GM18907 (cell line): ENCODE results near the gene STRN3.
A peak's percentile ranks its signal among the peaks of the same experiment; 100 is the strongest.
"Not testable (repeated sequence)": the region's sequence is repeated elsewhere in the genome, so short reads cannot be mapped to it uniquely, and the experiment has no call there.

Experiments used
- ATAC-seq: cut with Tn5 transposase; IDR thresholded peaks from one replicate; pipeline ENCODE4 v1.9.1; 2021; ENCODE audit warnings: mild to moderate bottlenecking, moderate library complexity; ENCODE audit not compliant: unreplicated experiment

STRN3 gene

GRCh38 chr14:31026077-31026449, at the start of gene STRN3:
Gene STRN3, minus strand, starts transcription at chr14:31026379. Its CDS starts 194 bp downstream, at chr14:31026185.
- no peak for ATAC-seq

GRCh38 chr14:31075144-31075543, 49.0 kb upstream of the STRN3 start:
- ATAC-seq = no peak

GRCh38 chr14:31071151-31071550, 45.0 kb upstream of the STRN3 start:
- ATAC-seq = no peak

- ATAC-seq = no peak
Measured at GRCh38 chr14:31070431-31070830, 44.3 kb upstream of the STRN3 start.

- ATAC-seq = no peak
Measured at GRCh38 chr14:31069343-31069742, 43.2 kb upstream of the STRN3 start.

- ATAC-seq = peak; percentile 65
Measured at GRCh38 chr14:31068235-31068634, 42.1 kb upstream of the STRN3 start.

- not testable (repeated sequence) for ATAC-seq
Measured at GRCh38 chr14:31062908-31063307, 36.7 kb upstream of the STRN3 start.

GRCh38 chr14:31060253-31060875, 34.2 kb upstream of the STRN3 start:
- ATAC-seq = no peak

- no peak for ATAC-seq
Measured at GRCh38 chr14:31059152-31059924, 33.2 kb upstream of the STRN3 start.

- no peak for ATAC-seq
Measured at GRCh38 chr14:31057701-31058364, 31.7 kb upstream of the STRN3 start.

GRCh38 chr14:31057035-31057434, 30.9 kb upstream of the STRN3 start:
- ATAC-seq = no peak

- ATAC-seq = not testable (repeated sequence)
Measured at GRCh38 chr14:31052905-31053586, 26.9 kb upstream of the STRN3 start.

GRCh38 chr14:31051511-31051910, 25.3 kb upstream of the STRN3 start:
- ATAC-seq = no peak

GRCh38 chr14:31051023-31051422, 24.8 kb upstream of the STRN3 start:
- no peak for ATAC-seq

GRCh38 chr14:31047503-31047902, 21.3 kb upstream of the STRN3 start:
- ATAC-seq = no peak

GRCh38 chr14:31045501-31046080, 19.4 kb upstream of the STRN3 start:
- no peak for ATAC-seq

GRCh38 chr14:31043379-31043778, 17.2 kb upstream of the STRN3 start:
- ATAC-seq = no peak

- not testable (repeated sequence) for ATAC-seq
Measured at GRCh38 chr14:31042893-31043292, 16.7 kb upstream of the STRN3 start.

- ATAC-seq = no peak
Measured at GRCh38 chr14:31042300-31042699, 16.1 kb upstream of the STRN3 start.

GRCh38 chr14:31038521-31039166, 12.5 kb upstream of the STRN3 start:
- no peak for ATAC-seq
